TTC549 (cell line): ENCODE data around the gene TNFSF9.
A peak's percentile ranks its signal among the peaks of the same experiment; 100 is the strongest.

Experiments used
- FAIRE-seq: peaks from 2 replicates; lab custom pipeline; 2012; peaks lifted over from hg19 to GRCh38; lab: Jason Lieb, UNC

Gene TNFSF9

GRCh38 chr19:6530386-6531162 lies at the start of gene TNFSF9:
Gene TNFSF9 (plus strand): TSS chr19:6531026. CDS start chr19:6531037, 11 bp downstream.
- peak; percentile 73 for FAIRE-seq

GRCh38 chr19:6481541-6482342 lies 49.1 kb upstream of the TNFSF9 start, which contains the start of gene DENND1C:
Gene DENND1C (minus strand): TSS chr19:6481787. CDS start chr19:6481695, 92 bp downstream.
- FAIRE-seq = no peak

- FAIRE-seq = no peak
These were observed 48.5 kb upstream of the TNFSF9 start for GRCh38 chr19:6482343-6482686.

GRCh38 chr19:6483235-6483634 lies 47.6 kb upstream of the TNFSF9 start:
- no peak for FAIRE-seq

GRCh38 chr19:6484230-6484629 lies 46.6 kb upstream of the TNFSF9 start:
- FAIRE-seq = no peak

GRCh38 chr19:6484831-6485230 lies 46.0 kb upstream of the TNFSF9 start:
- no peak for FAIRE-seq

- no peak for FAIRE-seq
These were observed 41.4 kb upstream of the TNFSF9 start for GRCh38 chr19:6489278-6490061.

GRCh38 chr19:6490134-6490533 lies 40.7 kb upstream of the TNFSF9 start:
- no peak for FAIRE-seq

GRCh38 chr19:6491802-6492592 lies 38.8 kb upstream of the TNFSF9 start:
- no peak for FAIRE-seq

GRCh38 chr19:6494438-6495036 lies 36.3 kb upstream of the TNFSF9 start:
- no peak for FAIRE-seq

- no peak for FAIRE-seq
These were observed 34.9 kb upstream of the TNFSF9 start for GRCh38 chr19:6495947-6496346.

GRCh38 chr19:6498294-6499036 lies 32.4 kb upstream of the TNFSF9 start:
- FAIRE-seq = no peak

GRCh38 chr19:6499052-6499790 lies 31.6 kb upstream of the TNFSF9 start:
- FAIRE-seq = no peak

- FAIRE-seq = no peak
These were observed 29.7 kb upstream of the TNFSF9 start for GRCh38 chr19:6500837-6501739.

- FAIRE-seq = no peak
These were observed 28.8 kb upstream of the TNFSF9 start, which contains the start of gene TUBB4A for GRCh38 chr19:6501740-6502648. Gene TUBB4A (minus strand): TSS chr19:6502309. CDS start chr19:6502212, 97 bp downstream.

GRCh38 chr19:6503407-6504201 lies 27.2 kb upstream of the TNFSF9 start:
- no peak for FAIRE-seq
